T-helper 2 cell treated with Interferon-gamma antibody and Interleukin-4, amounts not matched to agents 100 ng/mL and 5 ng/mL, for 36 hours (primary cell): Measurements from ENCODE around the gene STARD8. TPM values are rescaled to one million over a fixed set of nuclear protein-coding genes. Genes with fewer than 3 reads are reported as not detected.

Experiments
- intact Hi-C: fragments of 100-400 bp; cut with micrococcal nuclease; formaldehyde crosslinking; loops from one replicate; pipeline ENCODE4 v1.15.1; 2023
- total RNA-seq: library from RNA; stranded (reverse); gene quantifications from 2 replicates; pipeline ENCODE4 v1.2.3, GENCODE V29; 2022

Gene STARD8
- total RNA-seq, 1 donor from 2014 or later, result 2.3 TPM

- intact Hi-C loops, result loop anchor here (5.0 kb wide), 1 partner anchor 195 kb away; the partner anchor contains the start of gene YIPF6
Observed at GRCh38 chrX:68691921-68692320, 44.5 kb downstream of the STARD8 start.

GRCh38 chrX:68692651-68693050 is 45.2 kb downstream of the STARD8 start:
- intact Hi-C loops, result loop anchor here (5.0 kb wide), 1 partner anchor 195 kb away; the partner anchor contains the start of gene YIPF6

GRCh38 chrX:68693481-68694434 is 46.3 kb downstream of the STARD8 start:
- intact Hi-C loops, result loop anchor here (5.0 kb wide), 1 partner anchor 196 kb away; the partner anchor contains the start of gene YIPF6

GRCh38 chrX:68694435-68695205 is 47.2 kb downstream of the STARD8 start:
- intact Hi-C loops, result loop anchor here (5.0 kb wide), 1 partner anchor 197 kb away; the partner anchor contains the start of gene YIPF6

- intact Hi-C loops, result no loop called here
Observed at GRCh38 chrX:68695206-68695845, 47.9 kb downstream of the STARD8 start.

- intact Hi-C loops, result no loop called here
Observed at GRCh38 chrX:68696267-68696990, 49.0 kb downstream of the STARD8 start.

GRCh38 chrX:68697036-68697435 is 49.6 kb downstream of the STARD8 start:
- intact Hi-C loops, result no loop called here

- intact Hi-C loops, result no loop called here
Observed at GRCh38 chrX:68697465-68698125, 50.1 kb downstream of the STARD8 start.

GRCh38 chrX:68698942-68699341 is 51.5 kb downstream of the STARD8 start:
- intact Hi-C loops, result no loop called here

GRCh38 chrX:68699960-68700746 is 52.7 kb downstream of the STARD8 start:
- intact Hi-C loops, result no loop called here

GRCh38 chrX:68703369-68703768 is 55.9 kb downstream of the STARD8 start:
- intact Hi-C loops, result no loop called here

GRCh38 chrX:68703846-68704245 is 56.4 kb downstream of the STARD8 start:
- intact Hi-C loops, result no loop called here

GRCh38 chrX:68705986-68706385 is 58.5 kb downstream of the STARD8 start:
- intact Hi-C loops, result no loop called here

- intact Hi-C loops, result no loop called here
Observed at GRCh38 chrX:68708503-68709290, 61.2 kb downstream of the STARD8 start.

GRCh38 chrX:68710870-68711576 is 63.6 kb downstream of the STARD8 start:
- intact Hi-C loops, result loop anchor here (1.0 kb wide), 1 partner anchor 514 kb away; no protein-coding TSS in a partner anchor

- intact Hi-C loops, result loop anchor here (1.0 kb wide), 1 partner anchor 515 kb away; no protein-coding TSS in a partner anchor
Observed at GRCh38 chrX:68711845-68712244, 64.4 kb downstream of the STARD8 start.

GRCh38 chrX:68714856-68715255 is 67.4 kb downstream of the STARD8 start:
- intact Hi-C loops, result no loop called here

- intact Hi-C loops, result no loop called here
Observed at GRCh38 chrX:68717196-68717595, 69.7 kb downstream of the STARD8 start.
